HG03575 (cell line): ENCODE measurements around the gene ACSM6.
"Not testable (repeated sequence)": the region's sequence is repeated elsewhere in the genome, so short reads cannot be mapped to it uniquely, and the experiment has no call there.

Source experiments
- ATAC-seq: cut with Tn5 transposase; IDR thresholded peaks from one replicate; pipeline ENCODE4 v1.9.1; 2021; ENCODE audit not compliant: unreplicated experiment, insufficient number of reproducible peaks, low FRiP score; ENCODE audit errors: extremely low read depth

Gene ACSM6

DNA sequence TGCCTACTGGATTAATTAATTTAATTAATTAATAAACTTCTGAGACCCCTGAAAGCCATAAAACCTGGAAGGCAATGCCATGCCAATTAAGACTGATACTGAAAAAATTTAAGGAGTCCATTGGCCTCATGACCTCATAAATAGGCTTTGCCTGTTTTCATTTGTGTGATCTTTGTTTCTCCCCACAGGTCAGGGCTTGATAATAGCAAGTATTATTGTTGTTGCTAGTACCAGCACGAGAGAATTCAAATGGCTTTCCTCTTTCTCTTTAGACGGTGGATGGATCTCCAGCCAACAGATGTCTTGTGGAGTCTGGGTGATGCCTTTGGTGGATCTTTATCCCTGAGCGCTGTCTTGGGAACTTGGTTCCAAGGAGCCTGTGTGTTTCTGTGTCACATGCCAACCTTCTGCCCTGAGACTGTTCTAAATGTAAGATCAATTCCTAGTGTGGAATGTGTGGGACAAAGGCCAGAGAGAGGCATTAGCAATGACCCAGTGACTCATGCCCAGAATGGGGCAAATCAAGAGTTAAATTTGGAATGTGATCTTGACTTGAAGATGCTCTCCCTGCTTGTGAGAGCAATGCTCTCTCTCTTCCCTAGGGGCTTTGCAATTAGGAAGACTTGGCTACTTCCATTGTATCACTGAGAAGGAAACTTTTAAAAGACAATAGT, 17.7 kb downstream of the ACSM6 start:
- no peak for ATAC-seq

DNA sequence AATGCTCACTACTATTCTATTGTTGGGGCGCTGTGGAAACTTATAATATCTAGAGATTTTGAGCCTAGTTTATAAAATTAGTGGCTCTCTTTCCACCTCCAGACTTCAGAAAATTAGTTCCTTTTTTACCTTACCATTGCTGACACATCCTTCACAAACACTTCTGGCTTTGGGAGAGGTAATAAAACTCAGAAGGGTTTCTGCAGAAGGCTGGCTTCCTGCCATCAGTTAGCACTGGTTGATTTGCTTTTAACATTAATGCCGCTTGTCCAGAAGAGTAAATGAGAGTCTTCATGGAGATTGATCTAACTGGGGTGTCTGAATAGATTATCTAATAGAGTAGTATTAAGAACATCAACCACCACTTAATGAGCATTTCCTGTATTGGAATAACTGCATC, 20.3 kb downstream of the ACSM6 start:
- ATAC-seq: no peak

DNA sequence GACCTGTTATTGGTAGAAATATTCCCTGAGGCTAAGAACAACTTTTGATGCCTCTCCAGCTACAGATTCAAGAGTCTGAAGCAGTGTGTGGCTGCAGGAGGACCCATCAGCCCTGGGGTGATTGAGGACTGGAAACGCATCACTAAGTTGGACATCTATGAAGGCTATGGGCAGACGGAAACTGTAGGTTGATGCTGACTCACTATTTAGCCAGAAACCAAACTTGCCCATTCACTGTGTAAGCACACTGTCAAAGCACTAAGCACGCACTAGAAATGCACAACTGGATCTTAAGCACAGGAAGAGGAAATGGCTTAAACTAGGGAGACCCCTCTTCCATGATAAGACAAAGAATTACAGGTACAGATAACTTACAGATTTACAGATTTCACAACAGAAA, 20.8 kb downstream of the ACSM6 start:
- no peak for ATAC-seq

DNA sequence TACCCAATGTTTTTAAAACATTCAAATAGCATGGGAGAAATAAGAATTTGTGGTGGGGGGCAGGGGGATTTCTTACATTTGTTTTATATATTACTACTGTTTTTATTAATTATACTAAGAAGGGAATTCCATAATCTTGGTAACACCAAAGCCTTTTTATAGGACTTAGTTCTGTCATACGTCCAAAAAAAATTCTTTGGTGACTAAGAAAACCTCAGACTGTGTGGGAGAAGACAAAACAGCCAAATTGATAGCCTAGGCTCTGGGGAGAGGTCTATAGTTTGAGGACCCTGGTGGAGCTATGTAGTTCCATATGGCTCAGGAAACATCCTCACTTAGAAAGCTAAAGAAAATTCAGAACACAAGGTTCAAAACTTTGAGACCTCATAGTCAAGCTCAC, 23.4 kb downstream of the ACSM6 start:
- ATAC-seq: no peak

DNA sequence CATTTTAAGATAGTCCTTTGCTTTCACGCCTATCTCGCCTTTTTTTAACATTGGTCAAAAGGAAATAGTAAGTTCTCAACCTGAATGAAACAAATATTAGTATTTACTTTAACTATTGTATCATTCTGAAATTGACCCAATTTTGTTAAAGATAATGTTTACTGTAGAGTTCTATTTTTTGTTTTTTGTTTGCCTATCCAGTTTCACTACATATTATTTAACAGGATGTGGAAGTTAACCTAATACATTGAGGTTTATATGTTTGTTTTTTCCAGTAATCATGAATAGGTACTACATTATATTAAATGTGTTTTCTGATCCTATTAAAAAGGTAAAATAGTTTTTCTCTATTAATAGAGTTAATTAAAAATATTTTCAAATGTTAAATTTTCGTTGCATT, 26.5 kb downstream of the ACSM6 start:
- ATAC-seq: no peak

DNA sequence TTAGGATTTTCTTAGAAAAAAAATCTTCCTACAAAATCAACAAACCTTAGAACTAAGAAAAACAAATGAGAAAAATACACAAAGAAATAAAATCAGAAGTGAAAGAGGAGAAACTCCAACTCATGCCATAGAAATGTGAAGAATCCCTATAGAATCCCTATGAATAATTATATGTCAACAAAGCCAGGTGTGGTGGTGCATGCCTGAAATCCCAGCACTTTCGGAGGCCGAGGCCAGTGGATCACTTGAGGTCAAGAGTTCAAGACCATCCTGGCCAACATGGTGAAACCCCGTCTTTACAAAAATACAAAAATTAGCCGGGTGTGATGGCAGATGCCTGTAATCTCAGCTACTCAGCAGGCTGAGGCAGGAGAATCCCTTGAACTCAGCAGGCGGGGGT, 27.1 kb downstream of the ACSM6 start:
- ATAC-seq: no peak

DNA sequence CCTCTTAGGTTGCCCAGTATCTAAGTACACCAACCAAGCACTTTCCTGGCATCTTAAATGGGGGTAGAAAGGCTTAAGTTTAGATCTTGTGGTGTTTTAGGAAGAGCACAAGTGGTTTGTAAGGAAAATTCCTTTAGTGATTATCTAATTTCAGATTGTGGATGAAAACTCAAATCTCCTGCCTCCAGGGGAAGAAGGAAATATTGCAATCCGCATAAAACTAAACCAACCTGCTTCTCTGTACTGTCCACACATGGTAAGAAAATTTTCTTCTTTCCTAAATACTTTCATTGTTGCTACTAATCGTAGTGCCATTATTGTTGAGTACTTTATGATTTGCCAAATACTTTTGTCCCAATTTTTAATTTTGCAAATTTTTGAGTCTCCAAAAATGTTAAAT, 31.1 kb downstream of the ACSM6 start:
- no peak for ATAC-seq

DNA sequence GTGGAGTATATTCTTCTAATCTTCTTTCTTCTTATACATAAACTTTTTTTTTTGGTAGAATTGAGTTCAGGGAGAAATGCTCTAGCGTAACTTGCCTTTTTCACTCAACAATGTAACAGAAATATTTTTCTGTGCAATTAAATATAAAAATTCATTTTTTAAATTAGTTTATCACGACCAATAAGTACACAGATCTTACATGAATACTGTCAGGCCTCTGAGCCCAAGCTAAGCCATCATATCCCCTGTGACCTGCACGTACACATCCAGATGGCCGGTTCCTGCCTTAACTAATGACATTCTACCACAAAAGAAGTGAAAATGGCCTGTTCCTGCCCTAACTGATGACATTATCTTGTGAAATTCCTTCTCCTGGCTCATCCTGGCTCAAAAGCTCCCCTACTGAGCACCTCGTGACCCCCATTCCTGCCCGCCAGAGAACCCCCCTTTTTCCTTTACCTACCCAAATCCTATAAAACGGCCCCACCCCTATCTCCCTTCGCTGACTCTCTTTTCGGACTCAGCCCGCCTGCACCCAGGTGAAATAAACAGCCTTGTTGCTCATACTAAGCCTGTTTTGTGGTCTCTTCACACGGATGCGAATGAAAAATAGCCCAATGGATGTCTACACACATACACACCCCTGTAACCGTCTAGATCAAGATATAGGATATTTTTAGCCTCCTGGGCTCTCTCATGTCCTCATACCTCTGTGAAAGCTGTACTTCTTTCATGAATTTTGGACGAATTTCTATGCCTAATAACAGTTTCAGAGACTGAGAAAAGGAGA, 35.1 kb downstream of the ACSM6 start:
- ATAC-seq: not testable (repeated sequence)

DNA sequence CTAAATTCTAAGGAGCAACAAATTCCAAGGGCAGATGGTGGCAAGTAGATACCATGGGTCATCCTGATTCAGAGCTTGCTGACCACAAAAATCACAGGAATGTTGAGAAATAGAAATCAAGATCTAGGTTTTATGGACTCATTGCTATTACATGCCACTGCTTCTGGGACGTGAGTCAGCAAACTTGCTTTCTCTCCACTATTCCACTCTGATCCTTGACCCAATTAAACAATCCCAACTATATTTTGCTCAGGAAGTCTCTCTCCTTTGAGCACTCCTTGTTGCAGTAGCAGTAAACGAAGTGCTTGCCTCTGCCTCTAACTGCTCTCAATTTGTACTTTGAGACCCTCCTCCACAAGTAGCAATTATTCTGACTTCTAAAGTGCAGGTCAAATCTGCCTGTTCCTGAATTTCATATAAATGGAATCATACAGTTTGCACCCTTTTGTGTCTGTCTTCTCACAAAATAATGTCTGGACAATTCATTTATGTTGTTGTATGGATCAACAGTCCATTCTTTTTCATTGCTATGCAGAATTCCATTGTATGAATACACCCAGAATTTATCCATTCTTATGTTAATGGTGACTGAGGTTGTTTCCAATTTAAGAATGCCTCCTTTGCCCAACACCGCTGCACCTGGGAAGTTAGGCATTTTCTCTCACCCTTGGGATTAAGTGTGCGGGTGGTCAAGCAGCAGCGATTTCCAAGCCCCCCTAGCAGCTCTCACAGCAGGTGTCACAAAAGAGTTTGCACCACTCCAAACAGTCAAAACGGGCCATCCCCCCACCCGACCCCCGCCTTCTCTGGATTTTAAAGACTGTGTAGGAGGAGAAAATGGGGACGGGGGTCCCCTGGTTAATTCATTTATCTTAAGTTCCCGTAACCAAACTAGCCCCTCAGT, 35.9 kb downstream of the ACSM6 start:
- ATAC-seq: no peak

DNA sequence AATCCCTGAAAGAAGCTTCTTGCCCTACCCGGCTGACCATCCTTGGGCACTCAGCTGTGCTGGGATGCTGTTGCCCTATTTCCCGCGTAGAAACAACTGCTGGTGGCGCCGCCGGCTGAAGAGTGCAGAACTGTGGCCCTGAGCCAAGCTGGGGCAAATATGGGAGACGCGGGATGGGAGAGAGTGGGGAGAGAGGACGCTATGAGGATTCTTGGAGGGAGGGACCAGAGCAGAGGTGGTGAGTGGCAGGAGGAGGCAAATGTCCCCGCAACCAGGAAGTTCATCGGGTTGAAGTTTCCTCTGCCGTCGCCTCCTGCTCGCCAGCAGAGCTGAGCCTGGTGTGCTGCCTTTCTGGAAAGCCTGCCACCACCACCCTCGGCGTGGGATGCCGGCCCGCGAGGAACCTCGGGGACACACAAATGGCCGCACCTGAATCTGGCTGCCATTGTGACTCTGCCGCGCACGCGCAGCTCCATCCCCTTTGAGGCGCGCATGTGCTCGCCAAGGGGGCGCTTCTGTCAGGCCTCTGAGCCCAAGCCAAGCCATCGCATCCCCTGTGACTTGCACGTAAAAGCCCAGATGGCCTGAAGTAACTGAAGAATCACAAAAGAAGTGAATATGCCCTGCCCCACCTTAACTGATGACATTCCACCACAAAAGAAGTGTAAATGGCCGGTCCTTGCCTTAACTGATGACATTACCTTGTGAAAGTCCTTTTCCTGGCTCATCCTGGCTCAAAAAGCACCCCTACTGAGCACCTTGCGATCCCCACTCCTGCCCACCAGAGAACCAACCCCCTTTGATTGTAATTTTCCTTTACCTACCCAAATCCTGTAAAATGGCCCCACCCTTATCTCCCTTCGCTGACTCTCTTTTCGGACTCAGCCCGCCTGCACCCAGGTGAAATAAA, 36.9 kb downstream of the ACSM6 start:
- not testable (repeated sequence) for ATAC-seq

DNA sequence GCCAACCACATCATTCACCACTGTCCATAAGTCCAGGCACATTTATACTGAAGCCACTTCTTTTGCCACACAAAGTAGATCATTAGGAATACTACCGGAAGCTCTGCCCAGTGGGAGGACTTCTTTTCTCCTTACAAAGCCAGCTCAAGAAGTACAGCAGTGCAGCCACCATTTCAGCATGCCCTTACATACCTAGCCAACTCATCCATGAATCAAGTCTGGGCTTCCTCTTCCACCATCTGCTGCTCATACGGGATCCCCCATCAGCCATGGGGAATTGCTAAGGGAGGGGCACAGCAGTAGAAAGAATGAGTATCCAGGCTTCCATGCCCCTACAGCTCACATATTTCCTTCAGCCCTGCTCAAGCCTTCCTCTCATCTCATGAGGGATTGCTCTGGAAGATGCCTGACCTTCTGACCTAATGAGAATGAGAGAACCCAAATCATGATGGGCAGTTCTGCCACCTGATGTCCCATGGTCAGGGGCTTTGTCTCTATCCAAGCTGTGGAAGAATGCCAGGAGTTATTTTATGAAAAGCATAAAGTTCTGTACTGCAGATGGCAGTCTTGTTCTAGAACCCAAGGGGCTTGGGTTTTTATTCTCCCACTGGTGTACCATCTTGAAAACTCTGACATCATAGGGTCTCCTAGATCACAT, 39.5 kb downstream of the ACSM6 start:
- ATAC-seq: no peak

DNA sequence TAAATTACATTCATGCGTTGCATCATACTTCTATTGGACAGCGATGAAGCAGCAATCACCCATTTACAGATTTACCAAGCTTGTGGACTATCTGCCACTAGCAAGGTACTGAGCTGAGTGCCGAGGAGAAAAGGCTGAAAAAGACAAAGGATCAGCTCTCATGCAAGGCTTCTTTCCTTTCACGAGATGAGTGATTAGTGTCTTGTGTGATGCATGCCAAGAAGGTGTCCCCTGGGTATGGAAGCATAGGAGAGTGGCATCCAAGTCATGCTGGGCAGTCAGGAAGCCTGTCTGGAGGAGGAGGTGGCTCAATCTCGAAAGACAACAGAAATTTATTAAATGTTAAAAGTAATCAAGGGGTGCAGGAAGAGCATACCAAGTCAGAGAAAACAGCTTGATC, 40.9 kb downstream of the ACSM6 start:
- no peak for ATAC-seq

DNA sequence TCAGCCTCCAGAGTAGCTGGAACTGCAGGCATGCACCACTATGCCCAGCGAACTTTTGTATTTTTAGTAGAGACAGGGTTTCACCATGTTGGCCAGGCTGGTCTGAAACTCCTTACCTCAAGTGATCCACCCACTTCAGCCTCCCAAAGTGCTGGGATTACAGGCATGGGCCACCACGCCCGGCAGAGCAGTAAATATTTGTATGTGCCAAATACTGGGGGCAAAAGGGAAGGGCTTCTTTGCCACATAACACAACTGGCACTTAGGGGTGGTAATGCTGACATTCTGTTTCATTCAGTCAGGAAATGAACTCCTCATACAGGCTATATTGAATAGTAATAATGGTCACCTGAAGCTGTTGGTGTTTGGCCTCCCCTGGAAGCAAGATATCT, 41.6 kb downstream of the ACSM6 start:
- ATAC-seq: no peak

DNA sequence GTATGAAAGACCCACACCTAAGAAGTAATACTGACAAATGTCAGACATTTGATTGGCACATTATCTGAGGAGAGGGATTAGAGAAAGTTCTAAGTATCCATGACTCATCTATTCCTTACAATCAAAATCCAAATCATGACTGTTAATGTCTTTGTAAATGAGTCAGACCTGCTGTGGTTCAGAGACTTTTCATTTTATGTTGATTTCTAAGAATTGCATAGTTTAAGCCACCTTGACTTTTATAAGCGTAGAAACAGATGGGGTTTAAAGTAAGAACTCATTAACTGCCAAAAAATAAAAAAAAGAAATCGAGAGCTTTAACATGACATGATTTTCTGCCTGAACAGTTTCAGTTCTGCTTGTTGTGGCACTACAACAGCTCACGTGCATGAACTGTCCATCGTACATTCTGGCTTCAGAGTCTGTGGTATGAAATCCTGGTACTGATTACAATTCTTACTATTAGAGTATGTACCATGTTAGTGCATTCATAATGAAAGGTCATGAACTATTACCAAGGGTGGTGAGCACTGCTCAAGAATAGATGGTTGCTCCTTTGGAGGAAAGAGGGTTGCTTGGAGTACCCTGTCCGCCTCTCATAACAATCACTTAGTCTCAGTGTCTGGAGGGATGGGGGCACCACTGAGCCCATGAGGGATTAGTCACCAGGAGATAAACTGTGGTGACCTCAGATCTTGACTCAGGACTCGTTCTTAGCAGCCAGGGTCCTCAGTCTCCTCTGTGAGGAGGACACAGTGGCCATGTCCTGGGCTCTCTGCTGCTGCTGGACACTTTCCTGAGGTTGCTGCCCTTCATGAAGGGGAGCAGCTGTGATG, 42.2 kb downstream of the ACSM6 start:
- peak; percentile 98 for ATAC-seq

DNA sequence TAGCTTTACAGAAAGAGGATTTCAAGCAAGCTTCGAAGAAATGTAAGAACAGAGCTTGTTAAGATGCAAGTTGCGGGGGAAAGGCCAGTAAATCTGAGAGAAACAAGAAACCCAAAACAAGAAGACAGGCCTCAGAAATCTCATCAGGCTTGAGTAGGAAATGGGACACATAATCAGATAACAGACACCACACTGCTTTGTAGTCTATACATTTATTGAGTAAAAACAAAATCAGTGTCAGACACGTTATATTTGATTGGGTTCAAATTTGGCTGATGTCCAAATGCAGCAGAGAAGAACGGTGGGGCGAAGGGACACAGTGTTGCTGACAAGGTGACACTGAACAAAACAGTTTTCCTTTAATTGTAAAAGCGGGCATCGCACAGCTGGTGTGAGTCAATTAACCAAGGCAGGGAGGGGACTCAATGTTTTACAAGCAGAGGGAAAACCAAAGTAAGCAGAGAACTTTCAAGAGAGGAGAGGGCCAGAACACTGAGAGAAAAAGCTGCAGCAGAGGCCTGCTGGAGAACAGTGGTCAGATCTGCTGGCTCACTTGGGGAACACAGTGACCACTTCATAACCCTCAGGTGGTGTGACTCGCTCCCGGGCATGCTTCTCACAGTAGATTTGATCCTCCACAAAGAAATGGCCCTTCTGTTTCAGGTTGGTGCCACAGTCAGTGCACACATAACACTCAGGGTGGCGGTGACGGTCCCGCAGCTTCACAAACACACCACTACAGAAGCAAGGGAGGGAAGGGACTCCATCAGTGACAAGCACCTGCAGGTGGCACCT, 43.5 kb downstream of the ACSM6 start:
- no peak for ATAC-seq

DNA sequence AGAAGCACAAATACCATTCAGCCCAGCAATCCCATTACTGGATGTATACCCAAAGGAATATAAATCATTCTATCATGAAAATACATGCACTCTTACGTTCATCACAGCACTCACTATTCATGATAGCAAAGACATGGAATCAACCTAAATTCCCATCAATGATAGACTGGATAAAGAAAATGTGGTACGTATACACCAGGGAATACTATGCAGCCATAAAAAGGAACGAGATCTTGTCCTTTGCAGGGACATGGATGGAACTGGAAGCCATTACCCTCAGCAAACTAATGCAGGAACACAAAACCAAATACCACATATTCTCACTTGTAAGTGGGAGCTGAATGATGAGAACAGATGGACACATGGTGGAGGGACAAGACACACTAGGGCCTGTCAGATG, 46.1 kb downstream of the ACSM6 start:
- ATAC-seq: not testable (repeated sequence)

DNA sequence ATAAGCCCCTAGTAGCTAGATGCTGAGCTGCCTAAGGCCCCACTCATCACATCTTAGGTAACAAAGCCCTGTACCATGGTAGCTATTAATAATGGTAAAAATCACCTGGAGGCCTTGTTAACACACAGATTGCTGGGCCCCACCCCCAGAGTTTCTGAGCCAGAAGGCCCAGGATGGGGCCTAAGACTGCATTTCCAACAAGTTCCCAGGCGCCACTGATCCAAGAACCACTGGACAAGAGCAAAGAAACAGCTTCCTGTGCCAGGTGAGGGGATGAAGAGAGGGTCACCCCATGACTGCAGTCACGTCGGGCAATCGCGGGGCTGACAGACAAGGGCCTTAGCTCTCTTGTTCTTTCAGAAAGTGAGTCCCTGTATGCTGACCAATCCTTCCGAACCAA, 46.8 kb downstream of the ACSM6 start:
- ATAC-seq: no peak
